NCI-H146 (cell line): ENCODE results near the gene SMCO1.
"Not testable (repeated sequence)": the region's sequence is repeated elsewhere in the genome, so short reads cannot be mapped to it uniquely, and the experiment has no call there.

Experiments used
- DNase-seq: peaks from one replicate; lab custom pipeline; 2025; lab: John Stamatoyannopoulos, UW

The SMCO1 gene, protein sequence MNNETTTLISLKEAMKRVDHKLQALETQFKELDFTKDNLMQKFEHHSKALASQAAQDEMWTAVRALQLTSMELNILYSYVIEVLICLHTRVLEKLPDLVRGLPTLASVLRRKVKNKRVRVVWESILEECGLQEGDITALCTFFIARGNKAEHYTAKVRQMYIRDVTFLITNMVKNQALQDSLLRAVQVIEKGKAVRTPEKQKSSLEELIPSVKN

DNA sequence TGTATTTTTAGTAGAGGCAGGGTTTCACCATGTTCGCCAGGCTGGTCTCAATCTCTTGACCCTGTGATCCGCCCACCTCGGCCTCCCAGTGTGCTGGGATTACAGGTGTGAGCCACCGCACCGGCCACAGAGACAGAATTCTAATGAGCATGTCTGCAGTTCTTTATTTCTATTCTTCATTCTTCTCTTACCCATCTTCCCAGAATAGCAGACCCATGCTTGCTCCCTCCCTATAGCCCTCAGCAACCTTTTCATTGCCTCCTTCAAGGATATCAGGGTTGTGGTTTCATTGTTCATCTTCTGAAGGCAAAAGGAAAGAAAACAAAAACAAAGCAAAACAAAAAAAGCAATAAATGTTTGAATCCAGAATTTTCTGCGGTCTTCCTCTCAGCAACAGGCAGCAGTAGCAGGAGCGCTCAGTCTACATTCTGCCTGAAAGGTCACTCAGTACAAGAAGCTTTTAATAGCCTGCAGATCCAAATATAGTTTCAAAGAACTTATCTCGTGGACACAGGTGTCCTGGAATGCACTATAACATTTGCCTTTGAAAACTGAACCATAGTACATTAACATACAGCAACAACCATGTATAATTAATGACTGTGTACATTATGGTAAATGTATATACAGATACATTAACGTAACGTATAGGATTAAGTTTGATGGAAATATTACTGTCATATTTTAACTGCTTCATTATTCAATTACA is at the start of gene SMCO1:
Gene SMCO1, minus strand, starts transcription at position 434 of the 709 bp plus-strand sequence. Its CDS starts 137 bp downstream, at position 297.
- no peak for DNase-seq

DNA sequence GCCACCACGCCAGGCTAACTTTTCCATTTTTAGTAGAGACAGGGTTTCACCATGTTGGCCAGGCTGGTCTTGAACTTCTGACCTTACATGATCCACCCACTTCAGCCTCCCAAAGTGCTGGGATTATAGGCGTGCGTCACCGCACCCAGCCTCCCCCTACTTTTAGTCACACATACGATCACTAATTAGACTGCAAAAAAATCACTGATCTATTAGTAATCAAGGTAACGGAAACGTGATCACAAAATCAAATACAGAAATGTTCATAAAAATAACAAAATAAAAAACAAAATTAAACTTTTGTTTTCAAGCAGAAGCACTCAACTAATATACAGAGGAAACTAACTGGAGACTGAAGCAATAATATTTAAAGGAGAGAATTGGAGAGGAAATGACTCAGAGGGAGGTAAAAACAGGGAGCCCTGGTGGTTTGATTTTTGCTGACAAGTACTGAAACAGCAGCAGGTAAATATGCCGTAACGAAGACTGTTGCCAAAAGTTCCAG is 48.6 kb upstream of the SMCO1 start:
- DNase-seq, result no peak

DNA sequence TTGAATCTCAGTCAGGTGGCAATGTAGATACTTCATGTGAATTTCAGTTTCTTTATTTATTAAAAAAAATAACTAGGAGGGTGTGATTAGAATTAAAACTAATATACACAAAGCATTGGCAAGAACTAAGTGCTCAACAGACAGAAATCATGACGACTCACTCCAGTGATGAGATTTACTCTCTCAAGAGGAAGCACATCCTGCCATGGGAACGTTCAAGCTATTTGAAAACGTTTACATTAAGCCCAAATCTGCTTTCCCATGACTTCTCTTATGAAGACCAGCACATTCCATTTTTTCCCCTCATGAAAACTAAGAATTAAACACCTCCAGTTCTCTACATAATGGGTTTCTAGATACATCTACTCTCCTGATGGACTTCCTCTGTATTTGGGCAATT is 44.7 kb upstream of the SMCO1 start:
- DNase-seq, result no peak

DNA sequence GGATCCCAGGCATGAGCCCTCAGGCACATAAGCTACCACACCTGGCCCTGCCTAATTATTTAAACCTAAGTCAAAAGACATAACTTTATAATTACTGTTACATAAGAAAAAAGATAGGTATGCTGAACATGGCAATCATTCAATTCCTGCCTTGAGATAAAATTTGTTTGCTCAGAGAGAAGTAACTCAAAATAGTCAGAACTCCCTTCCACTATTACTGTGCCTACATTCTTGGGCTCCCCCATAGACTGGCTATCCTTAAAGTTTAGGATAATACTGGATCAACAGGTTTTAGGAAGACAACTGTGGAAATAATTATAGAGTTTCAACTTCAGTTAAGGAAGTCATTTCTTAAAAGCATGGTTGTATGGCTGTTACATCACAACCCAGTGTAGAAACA is 43.3 kb upstream of the SMCO1 start:
- DNase-seq, result no peak

- DNase-seq, result no peak
These were observed 42.1 kb upstream of the SMCO1 start for GRCh38 chr3:196557236-196557635.

GRCh38 chr3:196555295-196555694 is 40.1 kb upstream of the SMCO1 start:
- no peak for DNase-seq

DNA sequence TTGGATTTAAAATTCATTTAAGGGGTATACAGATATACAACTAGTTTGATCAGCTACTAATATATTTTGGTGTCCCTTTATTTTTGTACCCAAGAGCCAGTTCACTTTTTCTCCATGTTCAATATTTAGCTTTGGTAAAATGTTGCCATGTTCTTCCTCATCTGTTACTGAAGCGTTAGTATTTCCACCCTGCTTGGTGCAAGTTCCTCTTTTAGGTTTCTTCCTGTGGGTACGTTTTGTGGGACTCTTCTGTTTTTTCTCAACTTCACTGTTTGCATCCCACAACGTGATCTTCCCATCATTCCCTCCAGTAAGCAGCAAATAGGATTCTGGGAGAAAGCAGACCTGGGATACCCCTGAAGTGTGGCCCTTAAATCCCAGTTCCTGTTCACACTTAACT is 39.1 kb upstream of the SMCO1 start:
- DNase-seq, result no peak

DNA sequence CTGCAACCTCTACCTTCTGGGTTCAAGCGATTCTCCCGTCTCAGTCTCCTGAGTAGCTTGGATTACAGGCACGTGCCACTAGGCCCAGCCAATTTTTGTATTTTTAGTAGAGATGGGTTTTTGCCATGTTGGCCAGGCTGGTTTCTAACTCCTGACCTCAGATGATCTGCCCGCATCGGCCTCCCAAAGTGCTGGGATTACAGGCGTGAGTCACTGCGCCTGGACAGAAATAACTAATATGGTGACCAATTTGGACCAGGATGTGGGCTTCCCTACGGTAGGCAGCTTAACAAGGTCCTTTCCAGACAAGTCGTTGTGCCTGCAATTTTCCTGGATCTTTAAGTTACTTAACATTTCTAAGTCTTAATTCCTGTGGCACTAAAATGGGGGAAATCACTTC is 38.4 kb upstream of the SMCO1 start:
- DNase-seq, result no peak

GRCh38 chr3:196552253-196552652 is 37.1 kb upstream of the SMCO1 start:
- DNase-seq, result no peak

DNA sequence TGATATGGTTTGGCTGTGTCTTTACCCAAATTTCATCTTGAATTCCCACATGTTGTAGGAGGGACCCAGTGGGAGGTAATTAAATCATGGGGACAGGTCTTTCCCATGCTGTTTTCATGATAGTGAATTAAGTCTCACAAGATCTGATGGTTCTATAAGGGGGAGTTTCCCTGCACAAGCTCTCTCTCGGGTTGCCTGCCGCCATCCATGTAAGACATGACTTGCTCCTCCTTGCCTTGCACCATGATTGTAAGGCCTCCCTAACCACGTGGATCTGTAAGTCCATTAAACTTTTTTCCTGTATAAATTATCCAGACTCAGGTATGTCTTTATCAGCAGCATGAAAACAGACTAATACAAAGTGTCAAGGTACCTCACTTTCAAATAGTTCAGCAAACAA is 35.0 kb upstream of the SMCO1 start:
- DNase-seq, result not testable (repeated sequence)

DNA sequence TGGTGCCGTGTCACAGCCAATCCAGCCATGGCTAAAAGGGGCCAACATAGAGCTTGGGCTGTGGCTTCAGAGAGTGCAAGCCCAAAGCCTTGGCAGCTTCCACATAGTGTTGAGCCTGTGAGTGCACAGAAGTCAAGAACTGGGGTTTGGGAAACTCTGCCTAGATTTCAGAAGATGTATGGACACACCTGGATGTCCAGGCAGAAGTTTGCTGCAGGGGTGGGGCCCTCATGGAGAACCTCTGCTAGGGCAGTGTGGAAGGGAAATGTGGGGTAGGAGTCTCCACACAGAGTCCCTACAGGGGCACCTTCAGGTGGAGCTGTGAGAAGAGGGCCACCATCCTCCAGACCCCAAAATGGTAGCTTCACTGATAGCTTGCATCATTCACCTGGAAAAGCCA is 34.2 kb upstream of the SMCO1 start:
- DNase-seq, result not testable (repeated sequence)

- DNase-seq, result no peak
These were observed 31.9 kb upstream of the SMCO1 start for GRCh38 chr3:196547067-196547466.

DNA sequence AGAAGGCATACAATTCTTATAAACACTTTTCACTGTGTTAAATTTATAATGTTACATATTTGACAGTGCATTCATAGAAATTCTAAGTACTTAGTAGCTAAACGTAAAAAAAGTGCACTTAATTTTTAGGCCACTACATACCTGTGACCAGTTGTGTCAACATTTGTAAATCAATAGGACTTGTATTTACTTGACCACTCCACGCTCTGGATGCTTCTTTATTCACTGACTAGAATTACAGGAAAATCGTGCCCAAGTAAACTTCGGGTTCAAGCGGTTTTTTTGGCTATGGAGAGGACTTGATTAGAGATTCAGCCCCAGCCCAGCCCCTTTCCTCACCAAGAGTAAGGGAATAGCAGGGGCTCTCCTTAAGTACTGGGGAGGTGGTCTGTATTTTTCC is 31.4 kb upstream of the SMCO1 start:
- no peak for DNase-seq

- no peak for DNase-seq
These were observed 29.4 kb upstream of the SMCO1 start for GRCh38 chr3:196544491-196544992.

DNA sequence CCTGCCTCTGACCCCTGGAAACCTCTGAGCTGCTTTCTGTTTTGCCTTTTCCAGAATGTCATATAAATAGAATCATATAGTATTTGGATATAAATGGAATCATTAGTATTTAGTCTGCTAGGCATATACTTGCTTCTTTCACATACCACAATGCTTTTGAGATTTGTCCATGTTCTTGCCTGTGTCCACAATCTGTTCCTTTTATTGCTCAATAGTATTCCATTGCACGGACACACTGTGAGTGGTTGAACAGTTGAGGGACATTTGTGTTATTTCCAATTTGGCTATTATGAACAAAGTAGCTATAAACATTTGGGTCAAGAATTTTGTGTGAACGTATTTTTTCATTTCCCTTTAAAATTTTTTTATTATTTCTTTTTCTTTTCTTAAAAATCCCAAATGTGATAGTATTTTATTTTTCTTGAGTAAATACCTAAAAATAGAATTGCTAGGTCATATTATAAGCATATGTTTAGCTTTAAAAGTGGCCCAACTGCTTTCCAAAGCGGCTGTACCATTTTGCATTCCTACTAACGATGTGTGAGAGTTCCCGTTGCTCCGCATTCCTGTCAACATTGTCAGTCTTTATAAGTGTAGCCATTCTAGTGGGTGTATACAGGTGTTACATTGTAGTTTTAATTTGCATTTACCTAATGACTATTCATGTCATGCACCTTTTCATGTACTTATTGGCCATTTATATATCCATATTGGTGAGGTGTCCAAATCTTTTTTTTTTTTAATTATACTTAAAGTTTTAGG is 26.7 kb upstream of the SMCO1 start:
- no peak for DNase-seq

DNA sequence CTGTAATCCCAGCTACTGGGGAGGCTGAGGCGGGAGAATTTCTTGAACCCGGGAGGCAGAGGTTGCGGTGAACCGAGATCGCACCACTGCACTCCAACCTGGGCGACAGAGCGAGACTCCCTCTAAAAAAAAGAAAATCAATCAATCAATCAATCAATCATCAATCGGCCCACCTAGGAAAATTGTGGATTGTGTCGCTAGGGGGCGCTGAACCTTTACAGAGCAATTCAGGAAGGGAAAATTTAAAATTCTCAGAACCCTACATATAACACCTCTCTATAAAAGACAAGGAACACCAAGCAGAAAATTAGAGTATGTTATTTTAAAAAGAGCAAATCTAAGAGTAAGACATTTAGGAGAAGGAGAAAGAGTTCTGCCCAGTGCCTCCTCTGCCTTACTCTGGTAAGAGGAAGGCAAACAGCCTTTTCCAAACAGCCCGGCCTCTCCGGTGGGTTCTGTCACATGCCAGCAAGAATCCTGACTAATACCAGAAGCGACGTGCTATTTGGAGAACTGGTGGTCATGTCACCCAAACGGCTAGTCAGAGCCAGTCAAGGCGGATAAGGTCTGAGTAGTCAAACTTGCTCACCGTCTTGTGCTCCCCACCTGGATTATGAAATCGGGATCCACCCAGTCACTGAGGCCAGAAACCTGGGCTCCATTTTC is 22.3 kb upstream of the SMCO1 start:
- DNase-seq, result no peak

GRCh38 chr3:196533260-196533681 is 18.1 kb upstream of the SMCO1 start:
- DNase-seq, result no peak

DNA sequence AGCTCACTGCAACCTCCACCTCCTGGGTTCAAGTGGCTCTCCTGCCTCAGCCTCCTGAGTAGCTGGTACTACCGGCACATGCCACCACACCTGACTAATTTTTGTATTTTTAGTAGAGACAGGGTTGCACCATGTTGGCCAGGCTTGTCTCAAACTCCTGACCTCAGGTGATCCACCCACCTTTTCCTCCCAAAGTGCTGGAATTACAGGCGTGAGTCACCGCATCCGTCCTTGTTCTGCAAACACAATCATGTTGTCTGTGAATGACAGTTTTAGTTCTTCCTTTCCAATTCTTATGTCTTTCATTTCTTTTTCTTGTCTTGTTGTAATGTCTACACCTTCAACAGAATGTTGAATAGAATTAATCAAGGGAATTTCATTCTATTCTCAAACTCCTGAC is 16.3 kb upstream of the SMCO1 start:
- DNase-seq, result no peak

- DNase-seq, result peak; percentile 84
These were observed 13.6 kb upstream of the SMCO1 start for GRCh38 chr3:196528639-196529233.

DNA sequence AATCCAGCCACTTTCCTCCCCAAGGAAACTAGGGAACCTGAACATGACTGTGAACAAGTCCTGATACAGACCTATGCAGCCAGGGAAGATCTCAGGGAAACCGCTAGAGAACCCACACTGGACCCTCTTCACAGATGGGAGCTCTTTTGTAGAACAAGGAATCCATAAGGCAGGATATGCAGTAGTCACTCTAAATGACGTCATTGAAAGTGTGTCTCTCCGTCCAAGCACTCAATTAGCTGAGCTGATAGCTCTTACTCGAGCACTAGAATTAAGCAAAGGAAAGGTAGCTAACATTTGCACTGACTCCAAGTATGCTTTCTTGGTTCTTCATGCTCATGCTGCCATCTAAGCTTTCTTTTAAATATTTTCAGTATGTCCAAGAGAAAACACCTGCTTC is 10.0 kb upstream of the SMCO1 start:
- DNase-seq, result no peak

GRCh38 chr3:196524527-196524926 is 9.4 kb upstream of the SMCO1 start:
- DNase-seq, result no peak

DNA sequence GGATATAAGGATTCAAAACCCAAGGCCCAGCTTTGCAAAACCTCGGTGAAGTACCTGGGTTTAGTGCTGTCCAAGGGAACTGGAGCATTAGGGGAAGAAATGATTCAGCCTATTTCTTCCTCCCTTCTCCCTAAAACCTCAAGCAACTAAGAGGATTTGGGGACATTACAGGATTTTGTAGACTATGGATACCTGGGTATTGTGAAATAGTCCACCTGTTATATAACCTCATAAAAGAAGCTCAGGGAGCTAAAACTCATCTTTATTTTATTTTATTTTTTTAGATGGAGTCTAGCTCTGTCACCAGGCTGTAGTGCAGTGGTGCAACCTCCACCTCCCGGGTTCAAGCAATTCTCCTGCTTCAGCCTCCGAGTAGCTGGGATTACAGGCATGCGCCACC is 8.7 kb upstream of the SMCO1 start:
- DNase-seq, result no peak
